GM06990 (cell line): ENCODE results near the gene MANEAL.

Experiments used
- DNase-seq: peaks from one replicate; pipeline ENCODE4 v3.0.0-alpha.2; 2011; ENCODE audit not compliant: insufficient read length; ENCODE audit errors: extremely low read depth
- H3K27me3 ChIP-seq: replicated peaks from 2 replicates; pipeline ENCODE4 v1.6.0; 2011; ENCODE audit warnings: low read length; ENCODE audit not compliant: control insufficient read depth, insufficient read depth
- H3K36me3 ChIP-seq: 2 replicates; pipeline ENCODE4 v1.5.1; 2011; ENCODE audit warnings: low read length; ENCODE audit not compliant: control insufficient read depth, insufficient read depth
- H3K4me3 ChIP-seq: replicated peaks from 2 replicates; pipeline ENCODE4 v1.5.1; 2011; ENCODE audit warnings: low read depth, mild to moderate bottlenecking, control low read depth, low read length
- TF ChIP-seq, protein P1 (sequence below): IDR thresholded peaks from 2 replicates; pipeline ENCODE4 v1.5.1; 2011; ENCODE audit warnings: low read length, control low read depth, mild to moderate bottlenecking, inconsistent platforms; ENCODE audit not compliant: insufficient read depth, poor library complexity, severe bottlenecking

The MANEAL gene

GRCh38 chr1:37840711-37841110 is 47.1 kb downstream of the MANEAL start:
- Histone ChIP-seq H3K27me3 (no peaks in the 10 kb centered on the region), H3K36me3 (peaks cover 13% of the 10 kb centered on the region), H3K4me3 (no peak overlapping the region)
- TF ChIP-seq, protein P1, sequence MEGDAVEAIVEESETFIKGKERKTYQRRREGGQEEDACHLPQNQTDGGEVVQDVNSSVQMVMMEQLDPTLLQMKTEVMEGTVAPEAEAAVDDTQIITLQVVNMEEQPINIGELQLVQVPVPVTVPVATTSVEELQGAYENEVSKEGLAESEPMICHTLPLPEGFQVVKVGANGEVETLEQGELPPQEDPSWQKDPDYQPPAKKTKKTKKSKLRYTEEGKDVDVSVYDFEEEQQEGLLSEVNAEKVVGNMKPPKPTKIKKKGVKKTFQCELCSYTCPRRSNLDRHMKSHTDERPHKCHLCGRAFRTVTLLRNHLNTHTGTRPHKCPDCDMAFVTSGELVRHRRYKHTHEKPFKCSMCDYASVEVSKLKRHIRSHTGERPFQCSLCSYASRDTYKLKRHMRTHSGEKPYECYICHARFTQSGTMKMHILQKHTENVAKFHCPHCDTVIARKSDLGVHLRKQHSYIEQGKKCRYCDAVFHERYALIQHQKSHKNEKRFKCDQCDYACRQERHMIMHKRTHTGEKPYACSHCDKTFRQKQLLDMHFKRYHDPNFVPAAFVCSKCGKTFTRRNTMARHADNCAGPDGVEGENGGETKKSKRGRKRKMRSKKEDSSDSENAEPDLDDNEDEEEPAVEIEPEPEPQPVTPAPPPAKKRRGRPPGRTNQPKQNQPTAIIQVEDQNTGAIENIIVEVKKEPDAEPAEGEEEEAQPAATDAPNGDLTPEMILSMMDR, result no peak
- no peak for DNase-seq

DNA sequence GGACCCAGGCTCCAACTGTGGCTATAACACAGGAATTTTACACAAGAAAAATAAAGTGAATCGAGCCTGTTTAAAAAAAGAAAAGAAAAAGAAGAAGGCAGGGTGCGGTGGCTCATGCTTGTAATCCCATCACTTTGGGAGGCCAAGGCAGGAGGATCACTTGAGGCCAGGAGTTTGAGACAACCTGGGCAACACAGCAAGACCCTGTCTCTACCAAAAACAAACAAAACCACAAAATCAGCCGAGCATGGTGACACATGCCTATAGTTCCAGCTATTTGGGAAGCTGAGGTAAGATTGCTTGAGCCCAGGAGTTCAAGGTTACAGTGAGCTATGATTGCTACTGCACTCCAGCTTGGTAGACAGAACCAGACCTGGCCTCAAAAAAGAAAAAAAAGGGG is 48.0 kb downstream of the MANEAL start:
- TF ChIP-seq, protein P1, result no peak
- Histone ChIP-seq H3K4me3 (no peak overlapping the region), H3K27me3 (no peaks in the 10 kb centered on the region), H3K36me3 (peaks cover 13% of the 10 kb centered on the region)
- no peak for DNase-seq

DNA sequence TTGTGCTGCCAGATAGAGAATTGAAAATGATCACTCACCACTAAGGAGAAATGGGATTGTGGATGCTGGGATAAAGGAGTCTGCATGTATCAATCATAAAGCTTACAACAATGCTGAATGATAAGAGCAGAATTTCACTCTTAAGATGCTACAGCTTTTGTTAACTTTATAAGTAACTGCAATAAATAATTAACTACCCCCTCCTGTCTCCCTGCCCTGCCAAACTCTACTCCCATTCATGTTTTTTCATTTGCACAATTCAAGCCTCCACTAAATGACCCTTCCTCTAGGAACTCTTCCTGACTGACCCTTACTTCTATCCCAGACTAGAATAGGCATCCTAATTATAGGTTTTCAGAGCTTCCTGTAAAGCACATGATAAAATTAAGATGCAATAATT is 50.9 kb downstream of the MANEAL start:
- TF ChIP-seq, protein P1, result no peak
- no peak overlapping the region for H3K4me3 ChIP-seq
- H3K27me3 ChIP-seq, result no peaks in the 10 kb centered on the region
- no peak for DNase-seq
- H3K36me3 ChIP-seq, result peaks cover 10% of the 10 kb centered on the region

- TF ChIP-seq, protein P1, result no peak
Observed at GRCh38 chr1:37845049-37845646, 51.5 kb downstream of the MANEAL start.

GRCh38 chr1:37845786-37846185 is 52.1 kb downstream of the MANEAL start:
- DNase-seq, result no peak
- no peaks in the 10 kb centered on the region for H3K27me3 ChIP-seq
- TF ChIP-seq, protein P1, result no peak
- H3K4me3 ChIP-seq, result no peak overlapping the region
- H3K36me3 ChIP-seq, result peaks cover 5% of the 10 kb centered on the region

More at GRCh38 chr1:37845049-37845646, 51.5 kb downstream of the MANEAL start:
- DNase-seq, result no peak
- peaks cover 5% of the 10 kb centered on the region for H3K36me3 ChIP-seq
- H3K4me3 ChIP-seq, result no peak overlapping the region
- no peaks in the 10 kb centered on the region for H3K27me3 ChIP-seq

DNA sequence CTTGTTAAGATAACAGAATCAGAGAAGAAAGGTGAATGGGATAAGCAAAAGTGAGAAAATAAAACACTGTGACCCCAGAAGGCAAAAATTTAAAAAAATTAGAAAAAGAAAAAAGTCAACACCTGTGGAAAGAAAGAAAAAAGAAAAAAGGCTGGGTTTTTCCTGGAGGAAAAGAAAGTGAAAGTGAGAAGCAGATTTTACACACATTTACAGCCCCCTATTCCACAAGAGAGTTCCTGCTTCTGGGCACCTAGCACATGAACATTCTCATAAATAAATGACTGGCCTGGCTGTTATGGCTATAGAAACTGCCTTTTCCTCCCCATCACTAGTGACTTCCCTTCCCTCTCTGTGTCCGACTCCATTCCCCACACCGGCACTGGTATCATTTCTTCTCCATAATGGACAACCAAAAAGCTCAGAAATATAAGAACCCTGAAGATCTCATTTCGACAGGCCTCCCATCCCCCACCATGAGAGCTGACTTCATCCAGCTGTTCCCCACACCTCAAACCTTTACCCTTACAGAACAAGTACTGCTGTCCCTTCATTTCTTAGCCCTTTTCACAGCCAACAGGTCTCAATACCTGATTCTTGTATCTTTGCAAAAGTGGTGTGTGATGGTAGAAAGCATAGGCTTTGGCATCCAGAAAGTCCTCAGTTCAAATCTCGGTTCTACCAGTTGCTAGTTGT is 53.1 kb downstream of the MANEAL start:
- H3K27me3 ChIP-seq, result no peaks in the 10 kb centered on the region
- peaks cover 3% of the 10 kb centered on the region for H3K36me3 ChIP-seq
- peak overlapping the region; percentile 4; the same call in 1 of the 2 replicates for H3K4me3 ChIP-seq
- TF ChIP-seq, protein P1, result no peak
- no peak for DNase-seq
